ENCODE data around the gene WSB2. TPM values are rescaled to one million over a fixed set of nuclear protein-coding genes. Genes with fewer than 3 reads are reported as not detected.

WSB2 gene
- total and polyA plus RNA-seq, 10 of the 15 experiments (the other 5 are each of a cell fraction or from before 2014, with no cell fraction given): 18.3 to 82.6 (median 43.7) TPM

GRCh38 chr12:118068445-118068844 is 7.5 kb upstream of the WSB2 start:
- no peaks in the 10 kb centered on the region for H3K9me3 ChIP-seq (replicated peaks; ENCODE audit: control insufficient read depth, insufficient read depth, low read length)
- DNase-seq (ENCODE audit: low read depth, low spot score) (no peak), FAIRE-seq (no peak), ATAC-seq (no peak)
- POLR2A ChIA-PET: interaction anchor here (0.6 kb wide), 2 partner anchors 10 to 278 kb away, joined by 4 to 10 read pairs; no protein-coding TSS in a partner anchor
- CTCF ChIA-PET: interaction anchor here (5.3 kb wide), 1 partner anchor 13 kb away, joined by 42 read pairs; no protein-coding TSS in a partner anchor
- RAD21 ChIA-PET (ENCODE audit: unreplicated experiment): no interaction called here
- no peak overlapping the region for H3K27ac ChIP-seq (ENCODE audit: control insufficient read depth, insufficient read depth)
- TF ChIP-seq EP300 (IDR thresholded peaks at IDR 0.05; ENCODE audit: borderline replicate concordance in 1 of 2, control insufficient read depth in 1 of 2, low read depth in 2 of 2, low read length in 2 of 2) (no peak), TAF1 (IDR thresholded peaks at IDR 0.05; ENCODE audit: borderline replicate concordance, low read depth, low read length) (no peak), POLR2AphosphoS2 (IDR thresholded peaks at IDR 0.05; ENCODE audit: low read depth, low read length) (no peak), PML (IDR thresholded peaks at IDR 0.05; ENCODE audit: low read length) (no peak), ZBED1 (IDR thresholded peaks at IDR 0.05; ENCODE audit: borderline replicate concordance) (no peak), NFXL1 (IDR thresholded peaks at IDR 0.05; ENCODE audit: borderline replicate concordance) (no peak), CEBPZ (IDR thresholded peaks at IDR 0.05; ENCODE audit: low read depth, low read length) (no peak), CUX1 (IDR thresholded peaks at IDR 0.05; ENCODE audit: insufficient replicate concordance, low read depth, low read length) (no peak), NBN (IDR thresholded peaks at IDR 0.05) (no peak), IRF5 (IDR thresholded peaks at IDR 0.05; ENCODE audit: borderline replicate concordance) (no peak), NR2C2 (IDR thresholded peaks at IDR 0.05; ENCODE audit: borderline replicate concordance, control insufficient read depth, insufficient read length, low read depth) (no peak), ZNF24 (IDR thresholded peaks at IDR 0.05) (no peak), SRF (IDR thresholded peaks at IDR 0.05; ENCODE audit: low read depth in 2 of 2, low read length in 2 of 2) (no peak), TARDBP (IDR thresholded peaks at IDR 0.05; ENCODE audit: borderline replicate concordance) (no peak)
- H4K20me1 ChIP-seq (ENCODE audit: control insufficient read depth, insufficient read depth): no peaks in the 10 kb centered on the region
- H3K9ac ChIP-seq (ENCODE audit: control insufficient read depth, insufficient read depth, low read length): no peak overlapping the region
- H3K36me3 ChIP-seq (ENCODE audit: control insufficient read depth in 2 of 2, insufficient read depth in 2 of 2, low read length in 1 of 2): no peaks in the 10 kb centered on the region
- SMC1A ChIA-PET (ENCODE audit: uncharacterized antibody, unreplicated experiment): interaction anchor here (0.7 kb wide), 1 partner anchor 12 kb away, joined by 3 read pairs; no protein-coding TSS in a partner anchor
- H3K4me2 ChIP-seq (ENCODE audit: control insufficient read depth, insufficient read depth): no peak overlapping the region
- BruUV-seq (replicated peaks): no TSS peak
- intact Hi-C loops (cut with micrococcal nuclease; ENCODE audit: unreplicated experiment): no loop called here
- in situ Hi-C loops (cut with MboI): no loop called here
- H3K4me3 ChIP-seq: no peak overlapping the region
- H3K27me3 ChIP-seq (replicated peaks in 1 of 2; ENCODE audit: control insufficient read depth in 2 of 2, insufficient read depth in 2 of 2, low read length in 1 of 2): no peaks in the 10 kb centered on the region
- peaks cover 13% of the 10 kb centered on the region for H3K4me1 ChIP-seq (ENCODE audit: control insufficient read depth, insufficient read depth, low read length)
- 34% methylated on average over 2 of the region's 2 CpGs for WGBS (ENCODE audit: insufficient coverage, insufficient replicate concordance, low lambda C conversion rate, missing lambda C conversion rate)
- no peaks in the 10 kb centered on the region for H3K79me2 ChIP-seq (ENCODE audit: control insufficient read depth, insufficient read depth, low read length)
- no peak overlapping the region for H2AFZ ChIP-seq (ENCODE audit: control insufficient read depth, low read depth, low read length)
